GM19395 (cell line): ENCODE measurements around the gene KNDC1.

Experiments
- ATAC-seq: cut with Tn5 transposase; IDR thresholded peaks from one replicate; pipeline ENCODE4 v1.9.1; 2021; ENCODE audit warnings: mild to moderate bottlenecking, moderate library complexity; ENCODE audit not compliant: unreplicated experiment

Gene KNDC1

DNA sequence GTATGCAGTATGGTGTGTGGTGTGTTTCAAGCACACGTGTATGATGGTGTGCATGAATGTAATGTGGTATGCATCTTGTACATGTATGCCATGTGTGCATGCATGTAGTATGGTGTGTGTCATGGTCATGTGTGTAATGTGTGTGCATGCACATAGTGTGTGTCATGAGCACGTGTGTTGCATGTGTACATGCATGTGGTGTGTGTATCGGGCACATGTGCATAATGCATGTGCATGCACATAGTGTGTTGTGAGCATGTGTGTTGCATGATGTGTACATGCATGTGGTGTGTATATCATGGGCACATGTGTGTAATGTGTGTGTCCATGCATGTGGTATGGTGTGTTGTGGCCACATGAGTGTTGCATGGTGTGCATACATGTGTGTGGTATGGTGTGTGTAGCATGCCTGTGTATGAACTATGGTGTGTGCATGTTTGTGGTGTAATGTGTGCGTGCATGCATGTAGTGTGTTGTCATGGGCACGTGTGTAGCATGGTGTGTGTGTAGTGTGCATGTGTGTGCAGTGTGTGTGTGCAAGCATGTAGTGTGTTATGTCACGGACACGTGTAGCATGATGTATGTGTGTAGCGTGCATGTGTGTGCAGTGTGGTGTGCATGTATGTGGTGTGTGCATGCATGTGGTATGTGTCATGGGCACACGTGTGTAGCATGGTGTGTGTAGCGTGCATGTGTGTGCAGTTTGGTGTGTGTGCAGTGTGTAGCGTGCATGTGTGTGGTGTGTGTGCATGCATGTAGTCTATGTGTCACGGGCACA, 17.6 kb downstream of the KNDC1 start:
- ATAC-seq, result no peak

- no peak for ATAC-seq
These were observed 18.5 kb downstream of the KNDC1 start for GRCh38 chr10:133178357-133179127.

DNA sequence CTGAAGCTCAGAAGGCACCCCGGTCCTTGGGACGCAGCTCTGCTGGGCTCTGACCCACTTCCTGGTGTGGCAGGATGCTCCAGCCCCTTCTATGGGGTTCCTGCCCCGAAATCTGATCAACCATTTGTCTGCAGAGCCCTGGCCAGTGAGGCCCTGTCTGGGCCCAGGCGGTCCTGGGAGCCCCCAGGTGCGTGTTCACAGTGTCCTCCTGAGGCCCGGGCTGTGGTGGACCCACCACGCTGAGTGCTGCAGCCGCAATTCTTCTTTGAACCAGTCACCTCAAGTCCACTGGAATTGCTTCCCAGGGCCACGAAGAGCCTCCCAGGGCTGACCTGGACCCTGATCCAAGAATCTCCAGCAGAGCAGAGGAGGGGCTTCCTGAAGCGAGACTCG, 19.1 kb downstream of the KNDC1 start:
- ATAC-seq, result no peak

- no peak for ATAC-seq
These were observed 19.6 kb downstream of the KNDC1 start for GRCh38 chr10:133179651-133180050.

- ATAC-seq, result no peak
These were observed 20.4 kb downstream of the KNDC1 start for GRCh38 chr10:133180192-133180964.

DNA sequence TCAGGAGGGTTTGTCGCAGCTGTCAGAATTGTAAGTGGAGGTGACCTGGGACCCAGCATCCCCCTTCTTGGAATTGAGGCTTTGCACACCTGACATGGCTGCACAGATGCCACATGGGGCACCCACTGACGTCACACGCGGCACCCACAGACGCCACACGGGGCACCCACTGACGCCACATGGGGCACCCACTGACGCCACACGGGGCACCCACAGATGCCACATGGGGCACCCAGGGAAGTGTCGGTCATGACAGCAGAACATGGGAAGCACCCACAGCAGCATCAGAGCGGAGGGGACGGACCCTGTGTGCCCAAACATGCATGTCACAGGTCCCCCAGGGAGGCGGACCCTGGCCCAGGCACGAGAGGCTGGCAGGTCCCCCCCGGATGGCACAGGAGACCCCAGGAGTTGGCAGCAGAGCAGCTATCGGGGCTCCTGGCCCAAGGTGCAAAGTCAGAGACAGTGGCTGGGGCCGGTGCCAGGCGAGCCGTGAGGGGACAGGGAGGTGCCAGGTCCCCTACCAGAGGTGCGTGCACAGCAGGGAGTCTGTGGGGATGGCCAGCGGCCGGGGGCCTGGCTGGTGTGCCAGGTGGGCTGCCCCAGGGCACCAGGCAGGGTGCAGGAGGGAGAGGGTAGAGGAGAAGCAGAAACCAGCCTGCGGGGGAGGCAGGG, 21.1 kb downstream of the KNDC1 start:
- ATAC-seq, result no peak

GRCh38 chr10:133182190-133182589, 22.2 kb downstream of the KNDC1 start:
- ATAC-seq, result no peak

GRCh38 chr10:133182791-133183645, 23.0 kb downstream of the KNDC1 start:
- no peak for ATAC-seq

- ATAC-seq, result no peak
These were observed 23.8 kb downstream of the KNDC1 start for GRCh38 chr10:133183646-133184378.

DNA sequence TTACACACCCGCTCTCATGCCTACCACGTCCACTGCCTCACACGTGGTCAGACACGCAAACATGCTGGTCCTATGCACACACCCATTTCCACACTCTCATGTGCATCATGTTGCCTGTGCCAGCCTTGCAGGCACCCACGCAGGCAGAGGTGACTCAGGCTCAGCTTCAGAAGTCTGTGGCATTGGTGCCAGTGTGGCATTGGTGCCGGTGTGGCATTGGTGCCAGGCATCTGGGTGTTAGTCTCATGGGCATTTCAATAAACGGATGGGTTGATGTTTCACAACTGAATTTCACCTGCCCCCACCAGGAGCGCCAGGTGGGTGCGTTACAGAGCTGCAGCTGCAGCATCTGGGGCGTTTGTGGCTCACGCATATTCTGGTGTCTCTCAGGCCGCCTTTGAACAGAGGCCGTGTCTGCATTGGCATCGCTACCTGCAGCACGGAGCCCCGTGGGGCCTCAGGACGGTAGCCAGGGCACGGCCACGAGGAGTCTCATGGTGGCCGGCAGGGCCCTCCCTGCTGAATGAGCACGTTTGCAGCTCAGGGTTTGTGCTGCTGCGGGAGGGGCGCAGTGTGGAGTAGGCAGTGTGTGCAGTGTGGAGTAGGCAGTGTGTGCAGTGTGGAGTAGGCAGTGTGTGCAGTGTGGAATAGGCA, 24.7 kb downstream of the KNDC1 start:
- ATAC-seq, result no peak

GRCh38 chr10:133185421-133185820, 25.4 kb downstream of the KNDC1 start:
- no peak for ATAC-seq

GRCh38 chr10:133185916-133186315, 25.9 kb downstream of the KNDC1 start:
- ATAC-seq, result no peak

DNA sequence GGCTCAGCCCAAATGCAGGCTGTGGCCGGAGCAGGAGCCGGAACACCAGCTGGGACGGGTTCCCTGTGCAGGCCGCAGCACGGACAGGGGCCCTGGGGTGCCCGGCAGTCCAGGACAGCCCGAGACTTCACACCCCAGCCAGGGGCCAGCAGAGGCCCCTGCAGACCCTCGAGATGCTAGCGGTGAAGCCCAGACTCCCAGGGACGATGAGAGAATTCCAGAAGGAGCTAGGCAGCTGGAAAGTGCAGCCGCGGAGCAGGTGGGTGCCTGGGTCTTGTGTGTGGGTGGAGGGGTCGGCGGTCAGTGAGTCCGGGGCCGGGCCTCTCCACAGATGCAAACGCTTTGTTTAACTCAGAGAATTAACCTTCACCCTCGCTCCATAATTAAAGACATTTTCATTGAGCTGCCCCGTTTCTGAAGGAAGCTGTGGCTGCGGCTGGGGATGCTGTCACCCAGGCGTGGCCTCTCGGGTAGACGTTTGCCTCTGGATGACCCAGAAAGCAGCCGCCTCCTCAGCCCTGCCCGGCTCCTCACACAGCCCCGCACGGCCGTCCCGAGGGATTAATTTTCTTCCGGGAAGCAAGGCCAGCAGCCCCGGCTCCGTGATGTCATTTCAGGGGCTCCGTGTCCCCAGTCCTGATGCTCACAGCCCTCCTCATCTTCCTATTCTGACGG, 26.5 kb downstream of the KNDC1 start:
- no peak for ATAC-seq

DNA sequence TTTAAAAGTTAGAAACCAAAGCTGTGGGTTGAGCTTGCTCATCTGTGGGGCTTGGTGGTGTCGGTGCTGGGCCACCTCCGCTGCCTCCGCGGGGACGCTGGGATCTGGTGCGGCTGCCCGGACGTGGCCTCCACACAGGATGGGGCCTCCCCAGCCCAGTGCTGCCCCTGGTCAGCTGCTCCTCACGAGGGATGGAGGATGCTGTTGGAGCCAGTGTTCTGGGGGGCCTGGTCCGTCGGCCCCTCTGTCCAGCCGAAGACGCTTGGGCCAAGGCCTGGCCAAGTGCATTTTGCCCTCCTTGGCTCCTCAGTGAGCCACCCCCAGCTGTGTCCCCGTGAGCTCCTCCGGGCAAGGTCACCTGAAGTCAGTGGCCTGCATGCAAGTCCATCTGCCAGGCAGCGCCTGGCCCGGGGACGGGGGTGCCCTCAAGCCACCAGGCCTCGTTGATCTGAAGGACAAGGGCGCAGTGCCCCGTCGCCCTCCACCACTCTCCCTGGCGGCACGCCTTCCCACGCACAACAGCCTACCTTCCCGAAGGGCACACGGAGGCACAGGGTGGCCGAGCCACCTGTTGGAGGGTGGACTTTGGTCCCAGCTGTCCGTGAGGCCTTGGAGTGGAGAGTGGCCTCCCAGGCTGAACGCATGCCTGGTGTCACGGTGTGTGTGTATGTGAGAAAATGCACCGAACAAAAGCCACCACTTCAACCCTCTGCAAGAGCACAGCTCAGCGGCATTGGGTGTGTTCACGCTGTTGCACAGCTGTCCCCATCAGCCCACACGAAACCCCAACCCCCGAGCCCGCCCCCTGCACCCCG, 27.3 kb downstream of the KNDC1 start:
- no peak for ATAC-seq

GRCh38 chr10:133187906-133188681, 28.1 kb downstream of the KNDC1 start:
- ATAC-seq, result no peak

DNA sequence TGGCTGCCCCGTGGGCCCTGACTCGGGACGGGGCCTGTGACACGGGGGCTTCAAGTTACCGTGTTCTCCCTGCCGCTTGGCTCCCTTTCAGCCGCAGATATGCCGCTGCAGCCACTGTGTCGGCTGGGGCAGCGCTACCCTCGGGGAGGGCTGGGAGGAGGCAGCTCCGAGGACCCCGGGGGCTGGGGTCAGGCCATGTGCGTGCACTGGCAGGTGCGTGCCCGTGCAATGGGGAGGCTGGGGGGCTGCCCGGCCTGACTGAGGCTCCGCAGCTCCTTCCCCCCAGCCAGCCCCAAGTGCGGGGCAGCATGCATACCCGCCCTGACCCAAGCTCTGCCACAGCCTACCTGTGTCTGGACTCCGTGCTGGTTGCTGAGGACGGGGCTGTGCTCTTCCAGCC, 29.2 kb downstream of the KNDC1 start:
- no peak for ATAC-seq

- ATAC-seq, result no peak
These were observed 29.7 kb downstream of the KNDC1 start for GRCh38 chr10:133189726-133190125.
